ENCODE measurements around the gene APBA2.

APBA2 gene

DNA sequence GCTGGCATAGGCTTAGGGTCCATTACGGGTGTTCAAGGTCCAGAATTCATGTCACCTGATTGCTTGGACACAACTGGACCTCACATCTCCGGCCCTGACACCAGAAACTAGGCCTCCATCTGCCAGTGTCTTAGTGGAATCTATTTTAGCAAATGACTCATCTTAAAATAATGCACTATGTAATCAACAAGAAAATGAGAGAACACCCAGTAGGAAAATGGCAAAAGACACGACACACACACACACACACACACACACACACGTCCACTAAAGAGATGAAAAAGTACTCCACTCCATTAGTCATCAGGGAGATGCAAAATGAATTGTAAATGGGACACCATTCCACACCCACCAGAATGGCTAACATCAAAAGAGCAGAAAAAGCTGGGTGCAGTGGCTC is 11.2 kb downstream of the APBA2 start:
- DNase-seq (ENCODE audit: low read depth, low spot score), result peak; percentile 23

DNA sequence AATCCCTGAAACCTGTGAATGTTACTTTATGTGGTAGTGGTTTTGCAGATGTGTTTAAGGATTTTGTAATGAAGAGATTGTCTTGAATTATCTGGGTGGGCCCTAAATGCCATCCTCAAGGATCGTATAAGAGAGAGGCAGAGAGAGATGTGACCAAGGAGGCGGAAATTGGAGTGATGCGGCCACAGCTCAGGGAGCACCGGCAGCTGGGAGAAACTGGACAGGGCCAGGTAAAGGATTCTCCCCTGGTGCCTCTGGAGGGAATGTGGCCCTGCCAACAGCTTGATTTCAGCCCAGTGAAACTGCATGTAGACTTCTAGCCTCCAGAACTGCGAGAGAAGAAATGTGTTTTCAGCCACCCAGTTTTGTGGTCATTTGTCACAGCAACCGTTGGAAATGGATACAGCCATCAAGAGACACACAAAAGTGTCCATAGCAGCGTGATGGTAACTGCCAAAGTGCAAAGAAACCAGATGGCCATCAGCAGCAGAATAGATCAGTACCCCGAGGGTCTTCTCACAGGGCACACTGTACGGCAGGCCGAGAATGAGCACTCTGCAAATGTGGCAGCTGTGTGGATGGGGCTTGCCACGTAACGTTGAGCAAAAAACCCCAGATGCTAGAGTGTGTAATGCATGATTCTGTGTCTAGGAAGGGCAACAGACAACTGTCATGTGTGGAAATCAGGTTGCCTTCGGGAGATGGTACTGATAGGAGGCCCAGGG is 12.2 kb downstream of the APBA2 start:
- DNase-seq (ENCODE audit: low read depth, low spot score), result no peak

- no peak for DNase-seq (ENCODE audit: low read depth, low spot score)
These were observed 13.4 kb downstream of the APBA2 start for GRCh38 chr15:28899061-28899738.

- DNase-seq (ENCODE audit: low read depth, low spot score), result no peak
These were observed 14.5 kb downstream of the APBA2 start for GRCh38 chr15:28900041-28900891.

DNA sequence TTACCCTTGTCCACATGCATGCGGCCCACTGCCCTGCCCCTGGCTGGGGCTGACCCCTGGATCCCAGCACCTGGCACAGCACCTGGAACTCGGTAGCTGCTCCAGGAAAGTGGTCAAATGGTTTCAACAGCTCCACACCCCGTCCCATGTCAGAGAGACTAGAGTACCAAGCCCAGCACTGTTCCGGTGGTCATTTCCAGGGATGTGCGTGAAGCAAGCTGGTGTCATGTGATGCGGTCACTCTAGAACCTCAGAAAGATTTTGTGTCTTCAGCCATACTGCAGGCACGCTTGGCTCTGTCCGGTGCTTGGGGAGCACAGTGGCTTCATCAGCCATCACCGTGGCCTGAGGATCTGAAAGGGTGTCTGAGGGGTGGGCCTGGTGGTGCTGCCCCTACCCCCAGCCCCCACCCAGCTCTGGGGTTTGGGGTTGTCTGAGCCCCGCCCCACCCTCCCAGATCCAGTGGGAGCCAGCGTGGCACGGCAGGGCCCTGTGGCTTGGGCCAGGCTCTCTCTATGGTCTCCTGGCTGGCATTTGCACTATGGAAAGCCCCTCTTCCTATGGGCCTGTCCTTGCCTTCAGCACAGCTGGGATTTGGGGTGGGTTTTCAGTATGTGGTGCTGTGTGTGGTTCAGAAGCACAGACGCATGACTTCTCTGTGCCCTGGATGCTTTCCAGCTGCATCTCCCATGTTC is 15.3 kb downstream of the APBA2 start:
- no peak for DNase-seq (ENCODE audit: low read depth, low spot score)

DNA sequence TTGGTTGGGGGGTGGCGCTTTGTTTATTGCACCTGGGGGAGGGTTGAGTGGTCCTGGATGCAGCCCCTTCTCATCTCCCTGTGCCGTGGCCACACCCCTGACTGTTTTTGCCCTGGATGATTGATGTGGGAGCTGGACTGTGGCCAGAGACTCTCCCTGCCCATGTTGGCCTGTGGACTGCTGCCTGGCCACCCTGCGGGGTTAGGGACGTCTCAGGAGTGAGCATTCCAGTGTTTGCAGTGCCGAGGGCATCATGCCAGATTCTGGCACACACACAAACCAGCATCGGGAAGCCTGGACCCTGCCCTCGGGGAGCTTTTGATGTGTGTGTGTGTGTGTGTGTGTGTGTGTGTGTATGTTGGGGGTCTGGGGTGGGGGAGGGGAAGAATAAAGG is 15.8 kb downstream of the APBA2 start:
- no peak for DNase-seq (ENCODE audit: low read depth, low spot score)

DNA sequence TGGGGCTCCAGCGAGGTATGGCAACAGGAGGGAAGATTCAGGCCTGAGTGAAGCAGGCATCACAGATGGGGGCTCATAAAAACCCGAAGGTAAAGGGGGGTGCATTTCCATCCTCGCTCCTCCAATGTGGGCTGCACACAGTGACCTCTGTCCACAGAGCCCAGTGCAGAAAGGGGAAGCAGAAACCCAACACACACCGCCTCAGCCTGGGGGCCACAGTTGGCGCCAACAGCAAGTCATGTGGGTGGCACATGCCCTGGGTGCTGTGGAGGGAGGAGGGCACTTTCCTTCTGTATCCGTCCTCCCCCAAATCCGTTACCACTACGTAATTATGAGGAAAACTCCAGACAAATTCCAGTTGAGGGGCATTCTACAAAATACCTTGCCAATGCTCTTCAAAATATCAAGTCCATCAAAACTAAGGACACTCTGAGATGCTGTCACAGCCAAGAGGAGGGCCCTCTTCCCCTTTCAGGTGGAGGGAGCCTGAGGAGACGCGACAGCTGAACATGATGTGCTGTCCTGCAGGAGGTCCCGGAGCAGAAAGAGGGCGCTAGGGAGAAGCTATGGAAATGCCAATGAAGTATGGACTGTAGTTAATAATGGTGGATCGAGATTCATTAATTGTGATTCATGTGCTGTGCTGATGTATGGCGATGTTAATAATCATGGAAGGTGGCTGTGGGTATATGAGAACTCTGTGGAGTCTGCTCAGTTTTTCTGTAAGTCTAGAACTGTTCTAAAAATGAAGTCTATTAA is 16.4 kb downstream of the APBA2 start:
- DNase-seq (ENCODE audit: low read depth, low spot score), result no peak

DNA sequence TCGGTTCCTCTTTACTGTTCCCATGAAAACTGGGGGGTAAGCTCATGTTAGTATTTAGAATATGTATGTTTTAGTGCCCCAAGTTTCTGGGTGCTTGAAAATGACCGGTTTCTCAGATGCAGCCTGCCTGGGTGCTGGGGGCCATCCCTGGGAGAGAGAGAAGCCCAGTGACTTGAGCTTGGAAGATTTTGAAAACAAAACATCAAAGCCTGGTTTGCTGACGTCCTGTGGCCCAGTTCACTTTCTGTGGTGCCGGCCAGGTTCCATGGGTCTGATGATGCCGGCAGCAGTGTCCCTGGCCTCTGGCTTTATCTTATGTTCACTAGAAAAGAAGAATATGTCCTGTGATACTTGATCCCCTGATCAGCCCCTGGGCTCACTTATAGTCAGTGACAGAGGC is 17.1 kb downstream of the APBA2 start:
- DNase-seq (ENCODE audit: low read depth, low spot score), result no peak

GRCh38 chr15:28903555-28903954 is 17.8 kb downstream of the APBA2 start:
- no peak for DNase-seq (ENCODE audit: low read depth, low spot score)

GRCh38 chr15:28904003-28904402 is 18.2 kb downstream of the APBA2 start:
- DNase-seq (ENCODE audit: low read depth, low spot score), result no peak

GRCh38 chr15:28904541-28905315 is 19.0 kb downstream of the APBA2 start:
- DNase-seq (ENCODE audit: low read depth, low spot score), result no peak

DNA sequence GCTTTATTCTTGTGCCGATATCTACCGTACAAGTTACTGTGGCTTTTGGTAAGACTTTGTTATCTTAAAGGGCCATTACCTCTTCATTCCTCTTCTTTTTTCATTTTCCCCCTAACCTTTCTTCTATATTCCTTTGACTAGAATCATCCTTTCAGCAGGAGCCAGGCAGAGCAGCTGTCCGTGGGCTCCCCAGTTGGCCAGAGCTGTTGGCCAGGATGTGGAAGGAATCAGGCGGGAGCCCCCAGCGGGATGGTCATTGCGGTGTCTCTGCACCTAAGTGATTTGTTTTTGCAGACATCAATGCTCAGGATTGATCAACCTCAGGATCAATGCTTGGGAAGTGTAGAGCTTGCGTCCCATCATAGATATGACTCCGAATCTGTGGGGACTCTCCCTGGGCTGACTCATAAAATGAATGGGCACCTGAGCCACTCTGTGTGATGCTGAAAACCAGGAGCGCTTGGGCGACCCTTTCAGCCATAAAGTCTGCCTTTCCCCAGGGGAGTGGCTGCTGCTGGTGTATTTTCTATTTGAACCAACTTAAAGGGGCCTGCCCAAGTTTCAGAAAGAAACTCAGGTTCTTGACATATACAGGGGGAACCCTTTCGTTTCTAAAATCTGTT is 21.7 kb downstream of the APBA2 start:
- no peak for DNase-seq (ENCODE audit: low read depth, low spot score)

GRCh38 chr15:28909958-28910500 is 24.3 kb downstream of the APBA2 start:
- no peak for DNase-seq (ENCODE audit: low read depth, low spot score)

DNA sequence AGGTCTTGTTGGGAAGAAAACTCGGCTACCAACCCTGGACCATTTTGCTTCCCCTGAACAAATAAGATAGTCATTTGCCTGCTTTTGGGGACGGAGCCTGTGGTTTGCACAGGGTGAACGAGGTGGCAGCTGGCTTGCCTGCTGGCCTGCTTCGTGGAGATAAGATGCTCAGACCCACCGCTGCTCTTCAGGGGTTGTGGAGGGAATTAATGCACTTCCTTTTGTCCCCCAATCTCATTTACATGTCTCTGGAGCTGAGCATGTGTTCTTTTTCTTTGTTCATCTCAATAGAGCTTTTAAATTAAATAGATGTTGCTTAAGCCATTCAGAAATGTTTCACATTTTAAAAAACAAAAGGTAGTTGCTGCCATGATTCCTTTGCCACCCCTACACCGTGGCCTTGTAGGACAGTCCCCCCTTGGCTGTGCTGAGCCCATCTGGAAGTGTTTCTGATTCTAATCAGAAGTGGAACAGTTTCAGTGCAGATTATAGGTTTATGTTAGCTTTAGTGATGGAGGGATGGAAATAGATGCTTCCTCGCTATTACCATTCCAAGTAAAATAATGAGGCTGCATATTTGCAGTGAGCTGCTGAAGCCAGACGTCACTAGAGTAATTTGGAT is 25.6 kb downstream of the APBA2 start:
- DNase-seq (ENCODE audit: low read depth, low spot score), result no peak

DNA sequence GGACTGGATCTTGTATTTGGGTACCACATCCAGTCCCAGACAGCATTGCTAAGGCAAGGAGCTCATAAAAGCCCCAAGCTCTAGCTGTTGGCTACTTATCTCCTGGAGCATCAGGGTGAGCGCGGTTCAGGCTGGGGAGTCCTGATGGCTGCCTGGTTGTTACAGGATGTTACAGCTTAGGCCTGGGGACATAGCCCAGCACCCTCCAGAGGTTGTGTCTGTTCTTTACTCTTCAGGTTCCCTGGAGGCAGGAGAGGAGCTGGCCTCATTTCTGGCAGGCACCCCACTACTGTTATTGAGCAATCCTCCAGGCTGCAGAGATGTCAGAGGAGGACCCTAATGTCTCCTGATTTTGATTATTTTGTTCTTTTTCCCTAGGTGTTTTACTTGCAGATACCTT is 26.6 kb downstream of the APBA2 start:
- no peak for DNase-seq (ENCODE audit: low read depth, low spot score)

DNA sequence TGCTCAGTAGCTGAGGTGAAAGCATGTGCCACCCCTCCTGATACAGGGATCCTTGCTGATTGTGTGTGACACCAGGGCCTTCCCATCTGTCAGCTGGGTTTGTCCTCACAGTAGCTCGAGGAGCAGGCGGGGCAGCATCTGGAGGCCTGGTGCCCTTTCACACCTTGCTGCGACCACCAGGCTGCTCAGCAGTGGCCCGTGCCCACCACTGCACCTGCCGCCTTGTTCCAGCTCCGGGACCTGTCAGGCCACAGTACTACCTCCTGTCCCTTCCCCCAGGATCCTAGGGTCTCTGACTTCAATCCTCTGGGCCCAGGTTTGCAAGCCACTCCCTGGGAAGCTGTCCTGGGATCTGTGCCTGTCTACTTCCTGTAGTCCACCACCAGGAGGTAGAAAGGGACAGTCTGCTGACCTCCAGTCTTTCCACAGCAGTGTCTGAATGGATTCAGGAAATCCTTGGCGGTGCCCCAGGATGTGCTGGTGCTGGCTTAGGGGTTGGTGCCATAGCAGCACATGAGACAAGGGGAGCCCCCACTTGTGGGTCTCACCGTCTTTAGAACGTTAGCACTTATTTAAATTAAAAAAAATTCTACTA is 27.5 kb downstream of the APBA2 start:
- no peak for DNase-seq (ENCODE audit: low read depth, low spot score)

- no peak for DNase-seq (ENCODE audit: low read depth, low spot score)
These were observed 28.3 kb downstream of the APBA2 start for GRCh38 chr15:28914046-28914445.

DNA sequence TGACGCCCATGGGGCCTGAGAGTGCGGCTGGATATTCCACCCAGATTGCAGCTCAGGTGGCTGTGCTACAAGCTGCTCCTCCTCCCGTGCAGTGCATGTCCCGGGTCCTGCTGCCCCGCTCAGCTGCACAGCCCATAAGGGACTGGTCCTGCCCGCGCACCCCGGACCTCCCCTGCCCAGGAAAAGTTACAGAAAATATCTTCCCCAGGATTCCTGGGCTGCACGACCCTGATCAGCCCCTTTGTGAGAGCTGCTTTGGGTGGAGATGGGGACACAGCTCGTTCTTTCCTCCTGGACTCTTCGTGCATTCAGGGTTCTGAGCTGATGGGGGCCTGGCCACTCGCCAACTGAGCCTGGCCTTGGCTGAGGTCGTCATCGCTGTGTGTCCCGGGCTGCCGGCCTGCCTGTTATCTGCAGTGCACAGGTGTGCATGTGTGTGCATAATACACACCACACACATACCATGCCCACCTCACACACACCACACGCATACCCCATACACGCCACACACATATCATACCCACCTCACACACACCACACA is 28.8 kb downstream of the APBA2 start:
- DNase-seq (ENCODE audit: low read depth, low spot score), result no peak

Measured in smooth muscle cell of the brain vasculature (primary cell).